Activated naive CD4-positive, alpha-beta T cell treated with anti-CD3 and anti-CD28 coated beads, Interleukin-2, amount 50 U/mL, for 16 hours (primary cell): ENCODE data around the gene HPX.
"Not testable (repeated sequence)": the region's sequence is repeated elsewhere in the genome, so short reads cannot be mapped to it uniquely, and the experiment has no call there.

Experiments used
- DNase-seq: peaks from one replicate; pipeline ENCODE4 v3.0.0-alpha.2; 2020

HPX gene

DNA sequence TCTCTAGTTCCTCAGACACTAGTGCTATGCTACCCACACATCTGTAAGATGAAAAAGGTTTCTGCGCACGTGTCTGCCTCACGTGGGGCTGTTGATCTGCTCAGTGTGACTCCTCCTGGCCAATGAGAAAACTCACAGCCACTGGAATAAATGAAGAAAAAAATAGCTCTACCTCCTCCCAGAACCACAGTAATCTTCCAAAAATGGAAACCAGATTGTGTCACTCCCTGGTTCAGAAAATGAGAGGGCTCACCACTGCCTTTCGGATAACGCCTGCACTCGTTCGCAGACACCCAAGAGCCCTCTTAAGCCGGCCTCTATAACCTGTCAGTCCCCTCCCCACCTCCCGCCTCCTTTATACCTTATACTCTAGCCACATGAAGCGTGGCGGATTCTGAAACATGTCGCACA is 27.0 kb downstream of the HPX start:
- peak; percentile 80 for DNase-seq

DNA sequence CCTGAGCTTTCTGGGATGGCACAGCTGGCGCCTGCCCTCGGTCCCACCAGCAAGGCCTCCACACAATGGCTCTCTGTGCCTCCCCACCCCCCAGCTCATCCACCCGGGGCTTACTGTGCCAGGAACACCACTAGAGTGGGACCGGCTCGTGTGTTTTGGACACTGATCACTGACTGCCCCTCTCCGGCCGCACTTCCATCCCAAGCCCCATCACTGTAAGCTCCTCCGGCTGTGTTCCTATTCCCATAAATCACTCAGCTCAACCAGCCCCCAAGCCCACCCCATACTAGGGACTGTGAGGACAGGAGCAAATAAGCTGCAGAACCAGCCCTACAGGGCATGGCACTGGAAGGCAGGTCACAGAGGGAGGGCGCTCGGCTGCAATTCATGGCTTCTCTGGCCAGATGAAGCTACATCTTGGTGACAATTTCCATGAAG is 29.2 kb downstream of the HPX start:
- DNase-seq = no peak

DNA sequence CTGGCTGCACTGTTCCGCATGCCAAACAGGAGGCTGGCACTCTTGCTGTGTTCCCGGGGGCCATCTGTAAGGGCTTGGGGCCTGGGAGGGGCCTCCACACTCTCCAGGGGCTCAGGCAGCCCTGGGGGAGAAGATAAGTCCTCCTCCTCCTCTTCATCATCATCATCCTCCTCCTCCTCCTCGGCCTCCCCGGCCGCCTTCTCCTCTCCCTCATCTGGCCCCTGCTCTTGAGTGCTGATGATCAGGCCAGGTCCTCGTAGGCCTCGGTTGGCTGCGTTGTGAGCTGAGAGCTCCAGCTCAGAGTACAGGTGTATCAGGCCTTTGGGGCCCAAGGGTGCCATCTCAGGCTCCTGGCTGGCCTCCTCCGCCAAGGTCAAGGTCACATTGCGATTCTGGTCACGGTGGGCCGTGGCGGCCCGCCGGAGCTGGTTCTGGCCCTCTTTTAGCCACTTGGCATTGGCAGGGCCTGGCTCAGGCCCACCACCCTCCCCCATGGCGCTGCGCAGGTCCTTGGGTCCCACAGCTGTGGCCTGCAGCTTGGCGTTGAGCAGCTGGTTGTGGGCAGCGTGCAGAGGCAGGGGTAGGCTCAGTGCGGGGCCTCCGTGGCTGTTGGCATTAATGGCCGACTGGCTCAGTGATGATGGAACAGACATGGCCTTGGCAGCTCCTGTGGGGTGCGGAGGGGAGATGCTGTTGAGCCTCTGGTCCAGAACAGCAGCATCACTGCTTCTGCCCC is 29.9 kb downstream of the HPX start:
- no peak for DNase-seq

DNA sequence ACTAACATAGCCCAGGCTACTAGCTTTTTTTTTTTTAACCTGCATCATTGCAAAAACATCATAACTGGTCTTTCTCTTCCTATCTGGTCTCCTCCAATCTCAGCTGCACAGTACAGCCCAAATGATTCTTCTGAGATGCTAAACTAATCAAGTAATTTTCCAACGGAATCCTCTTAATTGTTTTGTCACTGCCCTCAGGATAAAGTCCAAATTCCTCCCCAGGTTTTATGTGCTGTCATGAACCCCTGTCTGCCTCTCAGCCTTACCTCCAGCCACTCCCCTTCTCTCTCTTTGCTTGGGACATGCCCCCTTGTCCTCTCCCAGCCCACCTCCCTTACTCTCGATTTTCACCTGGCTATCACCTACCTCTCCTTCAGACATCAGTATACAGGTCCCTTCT is 34.4 kb downstream of the HPX start:
- no peak for DNase-seq

DNA sequence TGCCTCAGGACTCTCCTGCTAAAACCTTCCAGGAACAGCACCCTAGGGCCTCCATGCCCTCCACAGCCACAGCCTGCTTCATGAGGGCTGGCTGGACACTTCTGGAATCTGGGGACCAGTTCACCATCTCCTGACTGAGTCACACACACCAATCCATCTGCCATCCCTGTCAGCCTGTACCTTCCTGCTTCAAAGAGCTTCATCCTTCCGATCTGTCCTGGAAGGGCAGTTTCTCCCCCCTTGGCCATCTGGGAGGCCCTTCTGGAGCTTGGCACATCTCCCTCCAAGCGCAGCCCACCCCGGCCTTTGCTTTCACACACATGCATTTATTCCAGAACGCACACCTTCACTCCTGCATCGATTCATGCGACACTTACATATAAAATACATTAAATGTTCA is 34.9 kb downstream of the HPX start:
- DNase-seq = no peak

DNA sequence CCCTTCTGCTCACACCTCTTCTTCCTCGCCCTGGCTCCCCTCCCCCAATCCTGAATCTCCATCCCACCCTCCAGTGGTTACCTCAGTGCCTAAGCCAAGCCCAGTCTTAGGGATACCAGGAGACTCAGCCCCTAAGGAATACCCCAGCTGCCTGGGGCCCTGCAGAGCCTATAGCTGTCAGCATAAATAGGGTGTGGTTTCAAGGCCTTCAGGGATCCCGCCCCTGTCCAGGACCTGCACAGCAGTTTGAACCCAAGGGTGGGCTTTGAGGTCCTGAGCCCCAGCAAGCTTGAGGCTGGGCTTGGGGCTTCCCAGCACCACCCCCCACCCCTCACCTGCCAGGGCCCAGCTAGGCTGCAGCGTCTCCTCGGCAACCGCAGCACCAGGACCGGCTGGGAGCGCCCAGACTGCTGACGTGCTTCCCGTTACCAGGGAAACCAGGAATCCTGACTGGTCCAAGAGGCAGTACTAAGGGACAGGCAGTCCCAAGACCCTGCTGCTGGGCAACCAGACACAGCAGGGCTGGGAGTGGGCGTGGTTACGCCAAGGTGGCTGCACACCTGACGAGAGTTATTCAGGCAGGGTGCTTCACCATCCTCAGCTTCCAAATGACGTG is 35.6 kb downstream of the HPX start:
- DNase-seq = no peak

DNA sequence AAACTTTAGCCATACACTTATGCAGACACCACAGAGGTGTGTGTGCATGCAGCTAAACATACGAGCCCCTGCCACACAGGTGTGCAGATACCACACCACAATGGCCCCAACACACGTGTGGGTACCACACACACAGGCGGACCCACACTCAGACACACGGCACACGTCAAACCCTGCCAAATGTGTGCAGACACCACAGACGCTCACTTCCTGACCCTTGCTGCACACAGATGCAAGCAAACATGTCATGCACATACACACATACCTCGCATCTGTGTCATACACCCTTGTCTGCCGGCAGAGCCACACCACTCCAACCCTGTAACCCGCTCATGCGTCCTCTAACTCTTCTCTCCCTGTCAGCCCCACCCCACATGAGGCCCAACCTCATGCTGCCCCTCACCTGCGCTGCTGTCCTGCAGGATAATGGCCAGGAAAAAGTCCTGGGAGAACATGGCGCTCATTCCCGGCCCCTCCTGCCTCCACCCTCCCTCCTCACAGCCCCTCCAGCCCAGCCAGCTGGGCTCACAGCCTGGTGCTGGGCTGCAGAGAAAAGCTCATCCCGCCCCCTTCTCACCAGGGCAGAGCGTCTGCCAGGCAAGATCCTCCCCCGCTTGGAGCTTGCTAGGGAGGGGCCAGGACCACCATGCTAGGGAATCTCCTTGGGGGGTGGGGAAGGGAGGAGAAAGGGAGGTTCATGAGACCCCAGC is 36.3 kb downstream of the HPX start:
- DNase-seq = no peak

DNA sequence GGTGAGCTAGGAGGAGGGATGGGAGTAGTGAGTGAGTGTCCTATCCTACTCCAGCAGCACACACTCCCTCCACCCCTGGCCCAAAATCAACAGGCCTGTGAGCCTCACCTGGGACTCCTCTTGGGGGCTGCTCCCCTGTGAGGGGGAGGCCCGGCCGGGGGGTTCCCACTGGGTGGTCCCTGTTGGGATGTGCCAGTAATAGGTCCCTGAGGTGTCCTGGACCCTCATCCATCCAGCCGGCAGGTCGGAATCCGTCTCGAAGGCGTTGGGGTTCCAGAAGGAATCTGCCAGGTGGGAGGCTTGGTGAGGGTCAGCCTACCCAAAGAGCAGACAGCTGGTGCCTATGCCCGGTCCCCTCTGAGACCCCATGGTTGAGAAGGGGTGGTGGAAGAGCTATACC is 37.2 kb downstream of the HPX start:
- no peak for DNase-seq

DNA sequence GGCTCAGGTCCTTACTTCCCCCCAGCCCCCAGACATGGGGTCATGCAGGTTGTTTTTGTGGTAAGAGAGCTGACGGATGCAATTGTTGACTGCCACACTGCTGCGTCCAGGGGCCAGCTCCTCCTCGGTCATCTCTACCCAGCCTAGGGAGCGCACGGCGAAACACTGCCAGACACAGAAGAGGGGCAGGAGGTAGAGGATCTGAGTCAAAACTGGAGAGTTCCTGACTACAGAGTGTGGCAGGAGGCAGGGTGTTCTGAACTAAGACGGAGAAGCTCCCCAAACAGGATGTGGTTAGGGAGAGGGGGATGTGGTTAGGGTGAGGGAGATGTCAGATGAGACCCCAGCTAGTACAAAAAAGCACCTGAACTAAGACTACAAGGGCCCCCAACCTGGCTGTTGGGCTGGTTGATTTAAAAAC is 38.2 kb downstream of the HPX start:
- peak; percentile 50 for DNase-seq

DNA sequence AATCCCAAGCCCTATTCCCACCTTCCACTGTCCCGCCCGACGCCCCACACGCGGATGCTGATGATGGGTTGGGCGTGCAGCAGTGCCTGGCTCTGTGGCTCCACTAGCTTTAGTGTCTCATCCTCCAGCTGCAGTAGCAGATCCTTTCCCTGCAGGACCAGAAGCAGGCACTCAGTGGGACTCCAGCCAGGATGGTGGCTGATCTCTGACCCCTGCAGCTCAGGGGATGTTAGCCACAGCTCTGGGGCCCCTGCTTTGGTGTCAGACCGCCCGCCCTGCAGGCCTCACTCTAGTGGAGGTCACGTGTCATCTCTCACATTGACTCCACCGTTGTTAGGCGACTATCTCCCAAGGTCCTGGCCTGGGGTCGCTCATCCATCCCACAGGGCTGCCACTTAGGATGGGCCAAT is 38.7 kb downstream of the HPX start:
- no peak for DNase-seq

DNA sequence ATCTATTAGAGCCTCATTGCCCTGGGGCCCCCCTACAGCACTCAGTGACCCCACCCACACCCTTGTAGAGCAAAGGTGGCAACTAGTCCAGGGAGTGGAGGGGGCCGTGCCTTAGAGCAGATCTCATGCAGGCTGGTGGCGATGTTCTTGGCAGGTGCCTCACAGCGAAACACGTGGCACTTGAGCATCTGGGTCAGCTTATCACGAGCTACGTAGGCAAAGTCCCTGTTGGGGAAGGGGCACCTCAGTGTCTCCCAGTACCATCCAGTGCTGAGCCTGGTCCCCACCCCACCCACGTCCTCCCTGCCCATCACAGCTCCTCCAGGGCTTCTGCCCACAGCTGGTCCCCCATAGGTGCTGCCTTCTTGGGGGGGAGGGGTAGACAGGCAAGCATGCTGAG is 39.3 kb downstream of the HPX start:
- DNase-seq = no peak

DNA sequence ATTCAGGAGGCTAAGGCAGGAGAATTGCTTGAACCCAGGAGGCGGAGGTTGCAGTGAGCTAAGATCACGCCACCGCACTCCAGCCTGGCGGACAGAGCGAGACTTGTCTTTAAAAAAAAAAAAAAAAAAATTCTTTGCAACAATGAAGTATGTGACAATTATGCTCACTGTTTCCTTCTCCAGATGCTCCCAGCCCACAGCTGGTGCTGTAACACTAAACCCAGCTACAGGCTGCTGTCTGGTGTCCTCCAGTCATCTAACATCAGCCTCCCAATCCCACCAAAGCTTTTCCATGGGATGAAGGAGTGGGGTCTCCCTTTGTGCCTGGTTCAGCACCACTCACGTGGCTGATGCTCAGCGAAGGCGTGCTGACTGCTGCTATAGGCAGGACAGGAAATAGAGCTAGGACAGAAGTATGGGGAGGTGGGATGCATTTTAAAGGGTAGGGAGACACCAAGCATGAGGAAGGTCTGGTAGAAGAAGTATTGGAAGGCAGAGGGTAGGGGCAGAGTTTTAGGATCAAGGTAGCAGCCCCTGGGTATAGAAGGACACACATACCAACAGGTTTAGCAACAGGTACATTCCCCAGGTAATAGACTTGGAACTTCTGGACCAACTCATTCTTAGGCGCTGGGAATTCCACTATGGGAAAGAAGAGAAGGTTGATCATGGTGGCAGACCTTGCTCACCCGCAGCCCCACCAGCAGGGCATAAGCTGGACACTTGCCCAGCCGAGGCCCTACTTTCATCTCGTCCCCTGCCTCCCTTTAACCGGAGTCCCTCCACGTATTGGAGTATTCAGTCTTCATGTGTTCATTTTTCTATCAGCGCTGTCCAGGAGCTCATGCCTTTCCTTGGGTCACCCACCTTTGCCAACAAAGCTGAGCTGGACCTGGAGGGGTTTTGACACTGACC is 40.1 kb downstream of the HPX start:
- no peak for DNase-seq

DNA sequence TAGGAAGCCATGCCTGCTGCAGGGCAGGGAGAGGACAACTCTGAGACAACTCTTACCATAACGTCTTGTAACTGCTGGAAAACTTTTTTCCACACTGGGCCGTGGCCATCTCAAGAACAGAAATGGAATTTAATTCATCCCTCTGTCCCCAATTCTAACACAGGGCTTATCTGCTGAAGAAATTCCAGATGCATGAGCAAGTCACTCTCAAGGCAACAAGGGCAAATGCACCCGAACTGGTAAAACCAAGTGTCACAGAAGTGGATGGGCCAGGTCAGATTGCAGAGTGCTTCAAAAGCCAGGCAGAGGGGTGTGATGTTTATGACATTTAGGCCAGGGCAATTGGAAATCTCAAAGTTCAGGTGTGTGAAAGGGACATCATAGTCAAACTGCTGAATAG is 43.2 kb downstream of the HPX start:
- DNase-seq = no peak

DNA sequence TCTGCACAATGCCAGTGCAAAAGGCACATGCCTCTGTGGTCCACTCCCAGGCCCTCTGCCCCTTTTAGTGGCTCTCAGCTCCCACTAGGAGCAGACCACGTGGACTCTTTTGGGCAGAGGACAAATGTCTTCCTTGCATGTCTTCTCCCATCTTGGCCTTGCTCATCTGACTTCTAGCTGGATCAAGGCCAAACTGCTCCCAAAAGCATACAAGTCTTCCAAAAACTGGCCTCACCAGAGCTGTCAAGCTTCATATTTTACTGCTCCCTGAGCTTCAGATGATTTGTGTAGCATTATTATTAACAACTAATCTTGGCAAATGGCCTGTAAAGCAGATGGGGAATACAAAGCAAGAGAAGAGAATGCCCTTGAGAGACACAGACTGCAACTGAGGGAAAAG is 43.6 kb downstream of the HPX start:
- no peak for DNase-seq

DNA sequence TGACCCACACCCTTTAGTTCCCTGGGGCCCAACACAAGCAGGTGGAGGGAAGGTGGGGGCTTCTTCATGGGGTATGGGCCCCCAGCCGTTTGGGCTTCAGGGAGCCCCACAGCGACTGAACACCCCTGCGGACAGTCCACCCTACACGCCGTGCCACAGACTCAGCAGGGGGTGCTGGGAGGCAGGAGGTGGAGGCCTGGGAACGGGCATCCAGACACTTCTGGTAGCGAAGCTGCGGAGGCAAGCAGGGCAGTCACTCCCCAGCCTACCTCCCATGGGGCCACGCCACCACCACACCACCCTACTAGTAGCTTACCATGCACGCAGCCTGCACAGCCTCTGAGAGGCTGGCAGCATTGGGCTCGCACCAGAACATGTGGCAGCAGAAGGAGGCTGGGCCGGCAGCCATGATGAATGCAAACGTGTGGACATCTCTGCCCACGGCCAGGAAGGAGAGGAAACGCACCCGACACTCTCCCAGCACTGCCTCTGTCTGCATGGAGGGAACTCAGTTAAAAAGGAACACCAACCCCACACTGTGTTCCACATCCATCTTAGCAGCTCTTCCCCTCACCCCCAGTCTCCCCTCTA is 45.2 kb downstream of the HPX start:
- DNase-seq = no peak

DNA sequence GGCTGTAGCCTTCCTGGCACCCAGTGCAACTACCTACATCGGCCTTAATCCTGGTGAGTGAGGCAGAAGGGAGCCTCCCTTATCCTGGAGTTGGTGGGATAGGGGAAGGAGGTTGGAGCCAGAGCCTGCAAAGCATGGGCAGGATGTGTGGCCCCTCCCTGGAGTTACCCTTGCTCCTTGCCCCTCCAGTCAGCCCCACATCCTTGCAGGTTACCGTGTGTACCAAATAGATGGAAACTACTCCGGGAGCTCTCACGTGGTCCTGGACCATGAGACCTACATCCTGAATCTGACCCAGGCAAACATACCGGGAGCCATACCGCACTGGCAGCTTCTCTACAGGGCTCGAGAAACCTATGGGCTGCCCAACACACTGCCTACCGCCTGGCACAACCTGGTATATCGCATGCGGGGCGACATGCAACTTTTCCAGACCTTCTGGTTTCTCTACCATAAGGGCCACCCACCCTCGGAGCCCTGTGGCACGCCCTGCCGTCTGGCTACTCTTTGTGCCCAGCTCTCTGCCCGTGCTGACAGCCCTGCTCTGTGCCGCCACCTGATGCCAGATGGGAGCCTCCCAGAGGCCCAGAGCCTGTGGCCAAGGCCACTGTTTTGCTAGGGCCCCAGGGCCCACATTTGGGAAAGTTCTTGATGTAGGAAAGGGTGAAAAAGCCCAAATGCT is 46.7 kb downstream of the HPX start:
- no peak for DNase-seq

DNA sequence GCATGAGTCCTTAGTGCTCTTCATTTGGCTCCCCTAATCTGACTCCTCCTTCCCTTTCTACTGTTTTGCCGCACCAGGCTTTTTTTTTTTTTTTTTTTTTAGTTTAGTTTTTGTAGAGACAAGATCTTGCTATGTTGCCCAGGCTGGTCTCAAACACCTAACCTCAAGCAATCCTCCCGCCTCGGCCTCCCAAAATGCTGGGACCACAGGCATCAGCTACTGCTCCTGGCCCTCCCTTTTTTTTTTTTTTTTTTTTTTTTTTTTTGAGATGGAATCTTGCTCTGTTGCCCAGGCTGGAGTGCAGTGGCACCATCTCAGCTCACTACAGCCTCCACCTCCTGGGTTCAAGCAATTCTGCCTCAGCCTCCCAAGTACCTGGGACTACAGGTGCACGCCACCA is 48.5 kb downstream of the HPX start:
- DNase-seq = not testable (repeated sequence)

DNA sequence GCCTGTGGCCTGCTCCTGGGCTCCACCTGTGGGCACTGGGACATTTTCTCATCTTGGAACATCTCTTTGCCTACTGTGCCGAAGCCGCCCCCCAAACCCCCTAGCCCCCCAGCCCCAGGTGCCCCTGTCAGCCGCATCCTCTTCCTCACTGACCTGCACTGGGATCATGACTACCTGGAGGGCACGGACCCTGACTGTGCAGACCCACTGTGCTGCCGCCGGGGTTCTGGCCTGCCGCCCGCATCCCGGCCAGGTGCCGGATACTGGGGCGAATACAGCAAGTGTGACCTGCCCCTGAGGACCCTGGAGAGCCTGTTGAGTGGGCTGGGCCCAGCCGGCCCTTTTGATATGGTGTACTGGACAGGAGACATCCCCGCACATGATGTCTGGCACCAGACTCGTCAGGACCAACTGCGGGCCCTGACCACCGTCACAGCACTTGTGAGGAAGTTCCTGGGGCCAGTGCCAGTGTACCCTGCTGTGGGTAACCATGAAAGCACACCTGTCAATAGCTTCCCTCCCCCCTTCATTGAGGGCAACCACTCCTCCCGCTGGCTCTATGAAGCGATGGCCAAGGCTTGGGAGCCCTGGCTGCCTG is 49.2 kb downstream of the HPX start:
- DNase-seq = no peak

DNA sequence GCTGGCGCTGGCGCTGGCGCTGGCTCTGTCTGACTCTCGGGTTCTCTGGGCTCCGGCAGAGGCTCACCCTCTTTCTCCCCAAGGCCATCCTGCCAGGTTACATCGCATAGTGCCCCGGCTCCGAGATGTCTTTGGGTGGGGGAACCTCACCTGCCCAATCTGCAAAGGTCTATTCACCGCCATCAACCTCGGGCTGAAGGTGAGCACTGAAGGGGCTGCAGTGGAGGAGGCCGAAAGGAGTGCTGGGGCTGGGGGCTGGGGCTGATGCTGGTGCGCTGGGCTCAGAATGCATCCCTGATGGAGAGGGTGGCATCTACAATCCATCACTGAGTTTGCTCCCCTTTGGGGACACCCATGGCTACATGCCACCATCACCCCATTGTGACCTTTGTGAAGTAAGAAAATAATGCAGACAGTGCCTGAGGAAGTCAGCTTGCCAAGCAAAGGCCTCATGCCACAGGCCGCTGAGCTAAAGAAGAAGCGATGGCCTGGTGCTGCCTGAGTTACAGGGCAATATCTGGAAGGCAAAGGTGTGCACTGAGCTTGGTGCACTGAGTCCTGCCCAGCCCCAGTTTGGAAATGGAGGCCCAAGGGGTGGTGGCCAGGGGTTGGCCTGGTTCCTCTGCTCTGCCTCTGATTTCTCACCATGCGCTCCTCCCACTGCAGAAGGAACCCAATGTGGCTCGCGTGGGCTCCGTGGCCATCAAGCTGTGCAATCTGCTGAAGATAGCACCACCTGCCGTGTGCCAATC is 49.9 kb downstream of the HPX start:
- no peak for DNase-seq

DNA sequence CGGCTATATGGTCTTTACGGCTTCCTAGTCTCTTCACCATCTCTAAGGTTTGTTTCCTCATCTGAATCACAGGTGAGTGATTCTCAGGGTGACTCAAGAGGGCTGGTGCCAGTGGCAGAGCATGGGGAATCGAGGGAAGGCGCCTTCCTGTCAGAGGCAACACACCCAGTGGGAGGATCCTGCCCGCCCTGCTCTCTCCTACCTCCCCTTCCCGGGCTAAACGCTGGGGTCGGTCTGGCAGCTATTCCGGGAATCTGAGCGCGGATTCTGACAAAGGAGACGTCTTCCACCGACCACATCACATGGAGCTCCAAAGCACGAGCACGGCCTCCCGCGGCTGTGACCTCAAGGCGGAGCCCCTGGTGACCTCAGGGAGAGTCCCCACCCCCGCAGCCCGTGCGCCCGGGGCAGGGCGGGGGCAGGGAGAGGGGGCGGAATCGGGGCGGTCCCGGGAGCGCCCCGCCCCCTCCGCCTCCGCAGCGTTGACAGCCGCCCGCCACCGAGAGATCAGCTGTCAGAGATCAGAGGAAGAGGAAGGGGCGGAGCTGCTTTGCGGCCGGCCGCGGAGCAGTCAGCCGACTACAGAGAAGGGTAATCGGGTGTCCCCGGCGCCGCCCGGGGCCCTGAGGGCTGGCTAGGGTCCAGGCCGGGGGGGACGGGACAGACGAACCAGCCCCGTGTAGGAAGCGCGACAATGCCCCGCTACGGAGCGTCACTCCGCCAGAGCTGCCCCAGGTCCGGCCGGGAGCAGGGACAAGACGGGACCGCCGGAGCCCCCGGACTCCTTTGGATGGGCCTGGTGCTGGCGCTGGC is 50.7 kb downstream of the HPX start, which contains the start of gene SMPD1:
SMPD1 (plus strand) TSS at position 570 of the 813 bp plus-strand sequence; CDS start at position 695, 125 bp downstream.
- DNase-seq = peak; percentile 92
